IMR-90 (cell line): ENCODE results near the gene TAF4. TPM values are rescaled to one million over a fixed set of nuclear protein-coding genes. Genes with fewer than 3 reads are reported as not detected.

ENCODE experiments used
- ATAC-seq: fragments of 200-7000 bp; cut with Tn5 transposase; 2 replicates; pipeline ENCODE4 v1.9.1; 2020; ENCODE audit warnings: low read depth, mild to moderate bottlenecking, moderate library complexity
- BruUV-seq: library from RNA; stranded (reverse); fragments of 400-500 nt; replicated peaks from 2 replicates; lab custom pipeline; 2021; lab: Mats Ljungman, UMichigan
- CTCF ChIA-PET: fragments of 300-600 bp; formaldehyde crosslinking; extraction: SDS; loops from one replicate; lab custom pipeline; 2021; ENCODE audit warnings: antibody characterized with exemption; lab: Yijun Ruan, JAX
- POLR2A ChIA-PET: fragments of 300-600 bp; sonication (Branson Sonifier 250); formaldehyde crosslinking; loops from one replicate; lab custom pipeline; 2022; ENCODE audit warnings: antibody characterized with exemption; ENCODE audit not compliant: unreplicated experiment; lab: Charles Lee
- DNase-seq: peaks from one replicate; pipeline ENCODE4 v3.0.0; 2013
- H2AFZ ChIP-seq: replicated peaks from 2 replicates; pipeline ENCODE3; 2013; ENCODE audit warnings: low read length, mild to moderate bottlenecking; ENCODE audit not compliant: poor library complexity
- H2AK5ac ChIP-seq: 2 replicates; pipeline ENCODE4 v1.6.1; 2013; ENCODE audit warnings: low read depth, low read length, inconsistent platforms
- H2AK9ac ChIP-seq: replicated peaks from 2 replicates; pipeline ENCODE3; 2013; ENCODE audit warnings: mild to moderate bottlenecking, low read depth, low read length, moderate library complexity; ENCODE audit not compliant: poor library complexity
- H2BK120ac ChIP-seq: 2 replicates; pipeline ENCODE4 v1.6.1; 2013; ENCODE audit warnings: low read depth, low read length, inconsistent platforms
- H2BK15ac ChIP-seq: 3 replicates; pipeline ENCODE4 v1.6.1; 2013; ENCODE audit warnings: low read depth, low read length, inconsistent platforms
- H2BK20ac ChIP-seq: 2 replicates; pipeline ENCODE4 v1.6.1; 2013; ENCODE audit warnings: low read depth, mild to moderate bottlenecking, inconsistent platforms, low read length, moderate library complexity
- H2BK5ac ChIP-seq: 2 replicates; pipeline ENCODE4 v1.6.1; 2013; ENCODE audit warnings: mild to moderate bottlenecking, low read depth, low read length, inconsistent platforms; ENCODE audit not compliant: poor library complexity, severe bottlenecking
- H3K14ac ChIP-seq: replicated peaks from 2 replicates; pipeline ENCODE4 v1.6.1; 2013; ENCODE audit warnings: low read depth, low read length, inconsistent platforms
- H3K18ac ChIP-seq: 2 replicates; pipeline ENCODE4 v1.6.1; 2013; ENCODE audit warnings: low read depth, low read length, control low read depth
- H3K23ac ChIP-seq: 2 replicates; pipeline ENCODE4 v1.6.1; 2013; ENCODE audit warnings: low read depth, low read length, inconsistent platforms
- H3K27ac ChIP-seq: 2 replicates; pipeline ENCODE4 v1.5.1; 2013; ENCODE audit warnings: mild to moderate bottlenecking, control low read depth, low read length; ENCODE audit not compliant: insufficient read depth
- H3K27me3 ChIP-seq: 2 replicates; pipeline ENCODE4 v1.6.1; 2013; ENCODE audit warnings: low read length; ENCODE audit not compliant: control insufficient read depth, insufficient read depth
- H3K36me3 ChIP-seq: 2 replicates; pipeline ENCODE4 v1.6.1; 2013; ENCODE audit warnings: low read length, mixed read lengths; ENCODE audit not compliant: control insufficient read depth, insufficient read depth
- H3K4ac ChIP-seq: 2 replicates; pipeline ENCODE4 v1.6.1; 2013; ENCODE audit warnings: low read depth, low read length, inconsistent platforms
- H3K4me1 ChIP-seq: 2 replicates; pipeline ENCODE4 v1.6.1; 2013; ENCODE audit warnings: low read length, mixed read lengths; ENCODE audit not compliant: control insufficient read depth, insufficient read depth
- H3K4me2 ChIP-seq: 2 replicates; pipeline ENCODE4 v1.6.1; 2013; ENCODE audit warnings: low read depth, mild to moderate bottlenecking, control low read depth, low read length, moderate library complexity
- H3K4me3 ChIP-seq: 2 replicates; pipeline ENCODE4 v1.5.1; 2013; ENCODE audit warnings: low read depth, mild to moderate bottlenecking, control low read depth, low read length, moderate library complexity; ENCODE audit not compliant: insufficient read depth
- H3K56ac ChIP-seq: 2 replicates; pipeline ENCODE4 v1.6.1; 2013; ENCODE audit warnings: low read length, inconsistent platforms; ENCODE audit not compliant: insufficient read depth; ENCODE audit errors: extremely low read depth
- H3K79me1 ChIP-seq, 2 experiments: 2 replicates each; pipeline ENCODE4 v1.6.1; 2013; ENCODE audit warnings: low read length in 2 of 2, inconsistent platforms in 1 of 2, low read depth in 1 of 2
- H3K9ac ChIP-seq: 2 replicates; pipeline ENCODE4 v1.6.1; 2013; ENCODE audit warnings: low read depth, low read length, control low read depth
- H3K9me1 ChIP-seq: 2 replicates; pipeline ENCODE4 v1.6.1; 2013; ENCODE audit warnings: low read length, inconsistent platforms; ENCODE audit not compliant: insufficient read depth
- H3K9me3 ChIP-seq: 2 replicates; pipeline ENCODE4 v1.6.1; 2013; ENCODE audit warnings: low read length; ENCODE audit not compliant: control insufficient read depth, insufficient read depth
- H4K20me1 ChIP-seq: 2 replicates; pipeline ENCODE4 v1.6.1; 2013; ENCODE audit warnings: low read length, inconsistent platforms; ENCODE audit not compliant: insufficient read depth
- H4K5ac ChIP-seq: 2 replicates; pipeline ENCODE4 v1.6.1; 2013; ENCODE audit warnings: mild to moderate bottlenecking, low read depth, low read length, control low read depth
- H4K8ac ChIP-seq, 2 experiments: 2 replicates each; pipeline ENCODE4 v1.6.1; 2013; ENCODE audit warnings: low read depth in 2 of 2, low read length in 2 of 2, control low read depth in 1 of 2, inconsistent platforms in 1 of 2
- H4K91ac ChIP-seq: 2 replicates; pipeline ENCODE4 v1.6.1; 2013; ENCODE audit warnings: low read depth, low read length, inconsistent platforms; ENCODE audit not compliant: insufficient read depth
- CEBPB ChIP-seq: IDR thresholded peaks from 2 replicates; pipeline ENCODE4 v1.6.1; 2012; ENCODE audit warnings: low read depth, low read length, improper control_type of control experiment
- CTCF ChIP-seq: conservative IDR thresholded peaks from 2 replicates; pipeline ENCODE4 v1.5.1; 2012; ENCODE audit warnings: mild to moderate bottlenecking, low read depth, low read length, improper control_type of control experiment
- ELK1 ChIP-seq: fragments of 150-350 bp; IDR thresholded peaks from 2 replicates; pipeline ENCODE4 v1.6.1; 2016; ENCODE audit warnings: low read depth, mild to moderate bottlenecking, low read length, moderate library complexity, borderline replicate concordance
- FOS ChIP-seq: fragments of 150-350 bp; IDR thresholded peaks from 2 replicates; pipeline ENCODE4 v1.6.1; 2016; ENCODE audit warnings: low read depth, low read length
- MAFK ChIP-seq: IDR thresholded peaks from 2 replicates; pipeline ENCODE4 v1.6.1; 2012; ENCODE audit warnings: low read depth, low read length, improper control_type of control experiment
- MAZ ChIP-seq: IDR thresholded peaks from 2 replicates; pipeline ENCODE4 v1.6.1; 2012; ENCODE audit warnings: low read depth, mild to moderate bottlenecking, low read length, improper control_type of control experiment, moderate library complexity, borderline replicate concordance
- MXI1 ChIP-seq: IDR thresholded peaks from 2 replicates; pipeline ENCODE4 v1.6.1; 2012; ENCODE audit warnings: low read depth, mild to moderate bottlenecking, low read length, moderate library complexity, borderline replicate concordance
- NFE2L2 ChIP-seq: fragments of 150-350 bp; IDR thresholded peaks from 2 replicates; pipeline ENCODE4 v1.6.1; 2016; ENCODE audit warnings: low read depth, mild to moderate bottlenecking, low read length
- POLR2A ChIP-seq: IDR thresholded peaks from 2 replicates; pipeline ENCODE4 v1.6.1; 2012; ENCODE audit warnings: mild to moderate bottlenecking, low read depth, low read length
- RAD21 ChIP-seq: IDR thresholded peaks from 2 replicates; pipeline ENCODE4 v1.6.1; 2012; ENCODE audit warnings: low read length, improper control_type of control experiment
- RCOR1 ChIP-seq: IDR thresholded peaks from 2 replicates; pipeline ENCODE4 v1.6.1; 2012; ENCODE audit warnings: mild to moderate bottlenecking, low read length, improper control_type of control experiment; ENCODE audit not compliant: insufficient replicate concordance
- RFX5 ChIP-seq: IDR thresholded peaks from 2 replicates; pipeline ENCODE4 v1.8.0; 2012; ENCODE audit warnings: low read depth, mild to moderate bottlenecking, low read length, moderate library complexity
- SMC3 ChIP-seq: fragments of 150-350 bp; IDR thresholded peaks from 2 replicates; pipeline ENCODE4 v1.6.1; 2016; ENCODE audit warnings: low read depth, mild to moderate bottlenecking, antibody characterized with exemption, low read length, moderate library complexity
- WGBS, 2 experiments: methylation state at CpG; one replicate each; pipeline versions ENCODE4 v1.1.5 to v1.1.7; 2013; ENCODE audit warnings: missing lambda C conversion rate in 2 of 2; ENCODE audit not compliant: insufficient read length in 1 of 2; ENCODE audit errors: extremely low coverage in 2 of 2; 5-methylcytosine and 5-hydroxymethylcytosine counted together
- dilution Hi-C: fragments of 300-500 bp; cut with HindIII; formaldehyde crosslinking; loops from one replicate; pipeline ENCODE4 v1.14.3; 2018; ENCODE audit warnings: low sequenced_read_pairs; ENCODE audit not compliant: unreplicated experiment
- in situ Hi-C: fragments of 300-500 bp; cut with MboI; formaldehyde crosslinking; loops from 3 replicates; pipeline ENCODE4 v1.14.3; 2019; ENCODE audit warnings: low sequenced_read_pairs, inconsistent platforms, mixed read lengths
- intact Hi-C: fragments of 100-400 bp; cut with micrococcal nuclease; formaldehyde crosslinking; loops from 2 replicates; pipeline ENCODE4 v1.10.0; 2022
- polyA plus RNA-seq, 3 experiments: library from polyadenylated mRNA; depleted of rRNA; stranded (reverse); fragments of >200 nt; gene quantifications; 2 replicates each; pipeline ENCODE4 v1.2.3, GENCODE V29; 2012; ENCODE audit warnings: low replicate concordance in 1 of 3
- total RNA-seq: library from RNA; depleted of rRNA; stranded (reverse); fragments of >200 nt; gene quantifications from 2 replicates; pipeline ENCODE4 v1.2.3, GENCODE V29; 2012

The TAF4 gene
- total and polyA plus RNA-seq, 2 of the 4 experiments (the other 2 are of a cell fraction) = 1.4 to 5.1 TPM

GRCh38 chr20:62085206-62085605 lies 19.5 kb upstream of the TAF4 start:
- 62% methylated on average over 4 of the region's 9 CpGs; no CpG with 5 or more reads in 1 of the 2 experiments for WGBS, 2 experiments

More at GRCh38 chr20:62085206-62085605, 19.5 kb upstream of the TAF4 start:
- CTCF ChIA-PET = no interaction called here
- Histone ChIP-seq H3K9ac (no peak overlapping the region), H3K9me3 (peaks cover 4% of the 10 kb centered on the region; the same call in 1 of the 2 replicates), H2AK9ac (no peak overlapping the region), H2AK5ac (no peak overlapping the region), H4K5ac (no peak overlapping the region), H3K23ac (no peak overlapping the region), H3K4me1 (peaks cover 7% of the 10 kb centered on the region), H3K79me1 (no peaks in the 10 kb centered on the region; a peak in 1 of 4 replicates), H4K91ac (no peak overlapping the region), H3K4ac (no peak overlapping the region), H2AFZ (no peak overlapping the region), H3K27me3 (peaks cover 11% of the 10 kb centered on the region), H3K36me3 (no peaks in the 10 kb centered on the region), H3K18ac (no peak overlapping the region), H3K27ac (no peak overlapping the region), H3K4me2 (no peak overlapping the region), H2BK5ac (no peak overlapping the region), H4K20me1 (peaks cover 4% of the 10 kb centered on the region; the same call in 1 of the 2 replicates), H3K4me3 (no peak overlapping the region), H4K8ac (no peak overlapping the region), H3K56ac (no peak overlapping the region), H2BK15ac (no peak overlapping the region), H2BK20ac (no peak overlapping the region), H3K14ac (no peak overlapping the region), H3K9me1 (peaks cover 11% of the 10 kb centered on the region), H2BK120ac (no peak overlapping the region)
- no TSS peak for BruUV-seq
- no peak for DNase-seq
- in situ Hi-C loops = no loop called here
- ATAC-seq = no peak
- dilution Hi-C loops = no loop called here
- POLR2A ChIA-PET = no interaction called here
- intact Hi-C loops = no loop called here
- TF ChIP-seq ELK1 (no peak), CEBPB (no peak), RAD21 (no peak), RFX5 (no peak), SMC3 (no peak), NFE2L2 (no peak), MAZ (no peak), POLR2A (no peak), MAFK (no peak), MXI1 (no peak), CTCF (no peak), RCOR1 (no peak), FOS (no peak)
